ENCODE results near the gene KRT222.

Gene KRT222

GRCh38 chr17:40664582-40665333 lies at the start of gene KRT222:
Gene KRT222, minus strand, starts transcription at chr17:40665177. Its CDS starts 78 bp downstream, at chr17:40665099.
- no peak for DNase-seq (ENCODE audit: low spot score)

- no peak for DNase-seq (ENCODE audit: low spot score)
These were observed 49.5 kb upstream of the KRT222 start for GRCh38 chr17:40714473-40714872.

DNA sequence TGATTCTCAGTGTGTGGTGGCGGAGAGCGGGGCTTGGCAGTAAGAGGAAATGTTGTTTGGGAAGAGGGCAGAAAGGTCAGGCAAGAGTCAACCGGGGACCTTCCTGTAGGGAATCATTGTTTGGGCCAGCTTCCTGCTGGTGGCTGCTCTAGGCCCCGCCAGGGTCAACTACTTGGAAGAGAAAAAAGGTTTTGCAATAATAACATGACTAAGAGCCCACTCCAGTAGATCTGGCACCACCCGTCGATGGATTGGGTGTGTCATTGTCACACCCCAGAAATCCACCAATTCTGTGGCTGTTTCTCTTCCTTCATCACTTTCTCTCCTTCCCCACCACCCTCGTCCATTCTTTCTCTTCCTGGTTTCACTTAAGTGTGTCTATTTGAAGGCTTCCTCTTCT lies 42.8 kb upstream of the KRT222 start:
- no peak for DNase-seq (ENCODE audit: low spot score)

DNA sequence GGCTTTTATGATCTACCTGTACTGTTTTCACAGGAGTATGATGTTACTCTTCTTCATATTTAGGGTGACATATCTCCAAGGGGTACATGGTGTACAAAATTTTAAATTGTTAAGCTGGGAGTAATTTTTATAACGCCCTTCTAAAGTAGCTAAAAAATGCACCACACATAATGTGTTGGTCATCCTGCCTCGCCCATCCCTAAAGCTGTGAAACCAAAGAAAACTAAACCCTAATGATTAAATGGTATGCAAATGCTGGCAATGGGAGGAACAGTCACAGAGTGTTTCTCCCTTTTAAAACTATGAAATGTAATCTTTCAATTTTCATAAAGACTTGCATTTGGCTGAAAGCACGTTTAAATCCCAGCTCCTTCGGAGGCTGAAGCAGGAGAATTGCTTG lies 40.6 kb upstream of the KRT222 start:
- DNase-seq (ENCODE audit: low spot score): no peak

- DNase-seq (ENCODE audit: low spot score): no peak
These were observed 38.7 kb upstream of the KRT222 start, which contains the start of gene KRT24 for GRCh38 chr17:40703652-40704051. Gene KRT24, minus strand, starts transcription at chr17:40703752. Its CDS starts 59 bp downstream, at chr17:40703693.

- DNase-seq (ENCODE audit: low spot score): no peak
These were observed 37.3 kb upstream of the KRT222 start for GRCh38 chr17:40702271-40702670.

- no peak for DNase-seq (ENCODE audit: low spot score)
These were observed 34.9 kb upstream of the KRT222 start for GRCh38 chr17:40699853-40700252.

DNA sequence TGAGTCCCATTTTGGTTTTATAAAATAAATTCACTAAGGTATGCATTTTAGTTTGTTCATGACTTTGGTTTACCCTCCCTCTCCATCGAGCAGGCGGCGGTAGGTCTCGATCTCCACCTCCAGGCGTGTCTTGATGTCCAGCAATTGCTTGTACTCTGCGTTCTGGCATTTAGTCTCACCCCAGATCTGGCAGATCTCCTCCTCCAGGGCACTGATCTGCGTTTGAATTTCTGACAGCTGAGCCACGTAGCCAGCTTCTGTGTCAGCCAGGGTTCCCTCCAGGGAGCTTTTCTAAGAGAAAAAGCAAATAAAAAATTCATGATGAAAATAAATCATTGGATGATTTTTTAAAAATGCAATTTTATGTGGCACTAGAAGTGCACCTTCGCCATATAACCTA lies 34.4 kb upstream of the KRT222 start:
- DNase-seq (ENCODE audit: low spot score): no peak

DNA sequence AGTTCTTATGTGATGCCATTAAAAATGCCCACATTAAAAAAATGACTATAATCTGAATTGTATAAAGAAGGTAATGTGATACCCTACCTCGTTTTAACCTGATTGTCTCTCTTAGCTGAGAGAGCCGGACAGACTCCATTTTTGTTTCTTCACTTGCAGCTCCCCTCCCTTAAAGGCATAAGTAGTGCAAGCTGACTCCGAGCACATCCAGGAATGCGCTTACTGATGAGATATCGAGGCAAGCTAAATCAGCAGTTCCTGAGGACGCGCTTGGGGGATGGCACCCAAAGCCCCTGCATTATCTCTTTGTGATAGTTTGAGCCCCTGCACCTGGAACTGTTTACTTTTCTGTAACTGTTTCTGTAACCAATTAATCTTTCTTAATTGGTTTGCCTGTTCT lies 32.3 kb upstream of the KRT222 start:
- DNase-seq (ENCODE audit: low spot score): no peak

DNA sequence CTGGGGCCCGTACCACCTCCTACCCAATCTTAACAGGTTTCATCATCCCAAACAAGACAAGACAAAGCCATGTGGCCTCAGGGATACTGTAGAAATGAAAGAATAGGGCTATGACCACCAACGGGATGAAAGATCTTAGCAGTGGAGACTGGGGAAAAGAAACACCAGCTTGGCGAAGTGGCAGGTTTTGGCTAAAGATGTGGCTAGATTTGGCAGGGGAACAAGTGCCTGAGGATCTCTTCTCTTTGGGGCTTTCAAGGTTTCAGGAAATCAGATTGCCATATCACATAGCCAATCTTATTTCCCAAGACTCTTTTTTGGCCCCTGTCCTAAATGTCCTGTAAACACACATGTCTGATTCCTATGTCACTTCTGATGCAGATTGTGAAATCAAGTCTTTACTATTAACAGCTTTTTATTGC lies 31.7 kb upstream of the KRT222 start:
- no peak for DNase-seq (ENCODE audit: low spot score)

DNA sequence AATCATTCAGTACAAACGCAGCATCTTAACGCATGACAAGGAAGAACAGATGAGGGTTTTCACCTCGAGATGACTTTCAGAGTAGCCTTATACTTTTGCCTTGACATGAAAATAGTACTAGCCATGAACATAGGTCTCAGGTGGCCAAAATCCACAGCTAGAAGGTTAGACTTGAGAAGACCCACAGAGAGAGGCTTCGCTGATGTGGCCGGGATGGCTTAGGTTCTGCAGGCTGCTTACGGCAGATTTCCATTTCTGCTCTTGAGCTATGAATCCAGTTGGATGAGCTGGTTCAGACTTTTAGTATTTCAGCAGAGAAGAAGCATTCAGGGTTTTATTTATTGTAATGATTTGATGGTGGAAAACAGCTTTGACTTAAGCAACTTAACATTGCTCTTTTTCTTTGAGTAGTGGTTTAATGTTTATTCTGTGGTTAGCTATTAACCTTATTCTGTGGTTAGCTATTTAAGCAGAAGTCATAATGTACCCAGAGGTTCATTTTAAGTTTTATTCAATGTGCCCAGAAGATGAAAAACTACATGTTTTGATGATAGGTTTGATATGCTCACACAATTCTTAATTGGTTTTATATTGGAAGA lies 31.0 kb upstream of the KRT222 start:
- DNase-seq (ENCODE audit: low spot score): no peak

- no peak for DNase-seq (ENCODE audit: low spot score)
These were observed 29.6 kb upstream of the KRT222 start for GRCh38 chr17:40694584-40694983.

DNA sequence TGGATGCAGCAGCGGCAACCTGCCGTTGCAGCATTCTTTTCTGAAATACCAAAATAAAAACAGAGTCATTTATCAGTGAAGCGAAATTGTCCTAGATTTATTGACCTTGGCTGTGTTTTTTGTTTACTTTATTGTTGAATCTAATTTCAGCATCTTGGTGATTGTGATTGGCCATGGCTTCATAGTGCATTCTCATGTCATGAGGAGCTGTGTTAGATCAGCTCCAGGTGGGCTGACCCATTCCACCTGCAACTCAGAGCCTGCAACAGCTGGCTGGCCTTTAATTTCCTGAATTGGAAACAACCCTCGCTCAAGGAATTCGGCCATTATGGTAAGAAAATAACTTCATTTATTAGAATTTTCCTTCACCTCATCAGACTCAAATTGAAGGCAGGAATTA lies 22.1 kb upstream of the KRT222 start:
- DNase-seq (ENCODE audit: low spot score): no peak

- DNase-seq (ENCODE audit: low spot score): no peak
These were observed 21.2 kb upstream of the KRT222 start for GRCh38 chr17:40686192-40686591.

DNA sequence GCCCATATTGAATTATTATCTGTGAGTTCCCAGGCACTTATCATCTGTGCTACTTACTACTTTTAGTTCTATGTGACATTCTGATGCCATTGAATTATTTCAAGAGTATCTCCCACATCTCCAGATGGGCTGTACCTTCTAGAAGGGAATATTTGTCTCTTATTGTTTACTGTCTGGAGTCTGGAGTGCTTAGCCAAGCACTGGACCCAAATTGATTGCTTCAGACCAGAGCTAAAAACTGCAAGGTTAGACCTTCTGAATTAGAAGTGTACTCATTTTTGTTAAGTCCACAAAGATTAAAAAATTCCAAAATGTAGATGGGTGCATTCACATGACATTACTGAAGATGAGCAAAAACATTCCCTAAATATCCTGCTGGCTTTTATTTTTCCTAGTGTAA lies 16.0 kb upstream of the KRT222 start:
- DNase-seq (ENCODE audit: low spot score): no peak

DNA sequence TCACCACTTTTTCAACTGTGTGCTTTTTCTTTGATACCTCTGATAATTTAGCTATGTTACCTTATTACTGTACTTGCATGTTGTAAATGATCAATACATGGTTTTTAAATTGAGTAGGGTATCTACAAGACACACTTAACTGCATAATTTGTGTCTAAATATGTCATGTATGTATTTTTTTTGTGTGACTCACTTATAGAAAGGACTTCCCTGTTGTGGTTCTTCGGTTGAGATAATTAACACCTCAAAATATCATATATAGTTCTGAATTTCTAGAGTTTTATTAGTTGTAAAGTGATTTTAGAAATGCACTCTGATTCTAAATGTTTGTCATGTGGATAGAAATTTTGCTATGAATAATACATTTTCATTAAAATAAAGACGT lies 14.5 kb upstream of the KRT222 start:
- no peak for DNase-seq (ENCODE audit: low spot score)

GRCh38 chr17:40678902-40679522 lies 14.0 kb upstream of the KRT222 start:
- DNase-seq (ENCODE audit: low spot score): no peak

- DNase-seq (ENCODE audit: low spot score): no peak
These were observed 10.9 kb upstream of the KRT222 start for GRCh38 chr17:40675905-40676304.

DNA sequence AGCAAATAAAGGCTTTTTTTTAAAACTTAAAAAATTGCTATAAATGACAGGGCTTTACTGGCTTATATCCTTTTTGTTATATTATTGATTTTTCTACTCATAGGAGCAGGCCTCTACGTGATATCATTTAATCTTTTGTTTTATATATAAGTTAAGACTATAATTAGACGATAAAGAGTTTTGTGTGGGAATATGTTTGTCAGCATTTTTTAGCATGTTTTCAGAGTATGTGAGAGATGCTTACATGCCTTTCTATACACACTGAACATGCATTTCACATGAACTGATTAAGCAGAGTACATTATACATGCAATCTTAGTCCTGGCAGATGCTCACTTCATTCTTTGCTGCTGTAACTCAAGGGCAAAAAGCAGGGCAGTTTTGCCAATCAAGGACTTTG lies 7.7 kb upstream of the KRT222 start:
- no peak for DNase-seq (ENCODE audit: low spot score)

- no peak for DNase-seq (ENCODE audit: low spot score)
These were observed 6.3 kb upstream of the KRT222 start for GRCh38 chr17:40671282-40671681.

GRCh38 chr17:40666331-40666730 lies 1.4 kb upstream of the KRT222 start:
- DNase-seq (ENCODE audit: low spot score): no peak

- DNase-seq (ENCODE audit: low spot score): no peak
These were observed 1.7 kb downstream of the KRT222 start for GRCh38 chr17:40663252-40663651.

GRCh38 chr17:40659911-40660310 lies 5.1 kb downstream of the KRT222 start:
- DNase-seq (ENCODE audit: low spot score): no peak

Measured in RKO (cell line).